IPS-15b (cell line): ENCODE data around the gene REXO5.

Experiments used
- H3K27me3 ChIP-seq: one replicate; pipeline ENCODE4 v1.6.1; 2013; ENCODE audit warnings: low read length; ENCODE audit not compliant: control insufficient read depth, insufficient read depth
- H3K36me3 ChIP-seq: one replicate; pipeline ENCODE4 v1.6.1; 2013; ENCODE audit warnings: low read length; ENCODE audit not compliant: control insufficient read depth, insufficient read depth
- H3K4me1 ChIP-seq: one replicate; pipeline ENCODE4 v1.6.1; 2013; ENCODE audit warnings: mild to moderate bottlenecking, low read length; ENCODE audit not compliant: control insufficient read depth, insufficient read depth
- H3K4me3 ChIP-seq: one replicate; pipeline ENCODE4 v1.5.1; 2013; ENCODE audit warnings: low read depth, low read length
- H3K9ac ChIP-seq: one replicate; pipeline ENCODE4 v1.6.1; 2013; ENCODE audit warnings: low read depth, mild to moderate bottlenecking, low read length
- H3K9me3 ChIP-seq: one replicate; pipeline ENCODE4 v1.6.1; 2013; ENCODE audit warnings: mild to moderate bottlenecking, low read length; ENCODE audit not compliant: control insufficient read depth, insufficient read depth

Gene REXO5

GRCh38 chr16:20830372-20830771 lies 24.0 kb downstream of the REXO5 start:
- H3K4me1 ChIP-seq, result no peaks in the 10 kb centered on the region
- H3K36me3 ChIP-seq, result no peaks in the 10 kb centered on the region
- no peaks in the 10 kb centered on the region for H3K27me3 ChIP-seq
- H3K9ac ChIP-seq, result no peak overlapping the region
- H3K9me3 ChIP-seq, result no peaks in the 10 kb centered on the region
- no peak overlapping the region for H3K4me3 ChIP-seq

DNA sequence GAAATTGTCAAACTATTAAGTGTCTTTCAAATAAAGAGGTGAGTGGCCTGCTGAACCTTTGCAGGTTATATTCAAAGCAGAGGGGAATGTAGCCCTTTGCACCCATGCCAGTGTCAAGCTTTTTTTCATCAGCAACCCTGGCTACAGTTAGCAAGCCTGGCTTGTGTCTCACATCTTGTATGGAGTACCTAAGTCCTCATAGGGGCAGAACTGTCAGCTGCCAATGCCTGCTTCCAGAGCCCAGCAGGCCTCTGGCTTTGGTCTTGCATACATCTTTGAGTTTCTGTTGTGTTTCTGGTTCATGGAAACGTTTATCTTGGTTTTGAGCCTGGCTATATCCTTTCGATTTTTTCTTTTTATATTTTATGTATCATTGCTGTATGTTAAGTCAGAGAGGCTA lies 26.8 kb downstream of the REXO5 start:
- H3K9ac ChIP-seq, result no peak overlapping the region

GRCh38 chr16:20838240-20838639 lies 31.9 kb downstream of the REXO5 start:
- H3K4me3 ChIP-seq, result no peak overlapping the region
- no peaks in the 10 kb centered on the region for H3K4me1 ChIP-seq
- H3K36me3 ChIP-seq, result no peaks in the 10 kb centered on the region
- no peaks in the 10 kb centered on the region for H3K27me3 ChIP-seq
- no peak overlapping the region for H3K9ac ChIP-seq
- H3K9me3 ChIP-seq, result no peaks in the 10 kb centered on the region

More for the DNA sequence above, 26.8 kb downstream of the REXO5 start:
- H3K27me3 ChIP-seq, result no peaks in the 10 kb centered on the region
- H3K9me3 ChIP-seq, result no peaks in the 10 kb centered on the region
- H3K36me3 ChIP-seq, result no peaks in the 10 kb centered on the region
- no peaks in the 10 kb centered on the region for H3K4me1 ChIP-seq
- no peak overlapping the region for H3K4me3 ChIP-seq

DNA sequence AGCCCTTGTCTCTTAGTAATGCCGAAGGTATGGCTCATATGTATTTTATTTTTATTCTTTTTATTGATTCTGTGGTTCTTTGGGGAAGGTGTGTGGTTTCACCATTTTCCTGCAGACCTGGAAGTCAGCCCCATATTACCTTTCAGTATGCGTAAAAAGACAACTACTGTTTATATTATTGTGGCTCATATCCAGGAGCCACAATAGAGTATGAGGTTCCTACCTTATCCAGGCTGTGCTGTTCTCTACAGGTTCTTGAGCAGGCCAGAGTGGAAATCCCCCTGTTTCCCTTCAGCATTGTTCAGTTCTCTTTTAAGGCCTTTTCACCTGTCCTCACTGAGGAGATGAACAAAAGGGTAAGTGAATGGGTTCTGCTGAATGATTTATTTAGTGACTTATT lies 33.2 kb downstream of the REXO5 start:
- no peaks in the 10 kb centered on the region for H3K4me1 ChIP-seq
- no peak overlapping the region for H3K4me3 ChIP-seq
- no peaks in the 10 kb centered on the region for H3K36me3 ChIP-seq
- no peaks in the 10 kb centered on the region for H3K27me3 ChIP-seq
- no peak overlapping the region for H3K9ac ChIP-seq
- no peaks in the 10 kb centered on the region for H3K9me3 ChIP-seq

- H3K9ac ChIP-seq, result no peak overlapping the region
- no peaks in the 10 kb centered on the region for H3K4me1 ChIP-seq
- no peaks in the 10 kb centered on the region for H3K27me3 ChIP-seq
- no peaks in the 10 kb centered on the region for H3K36me3 ChIP-seq
- H3K9me3 ChIP-seq, result no peaks in the 10 kb centered on the region
- no peak overlapping the region for H3K4me3 ChIP-seq
Observed at GRCh38 chr16:20844054-20844453, 37.7 kb downstream of the REXO5 start.

GRCh38 chr16:20844588-20844987 lies 38.3 kb downstream of the REXO5 start:
- Histone ChIP-seq H3K4me1 (no peaks in the 10 kb centered on the region), H3K4me3 (no peak overlapping the region), H3K27me3 (no peaks in the 10 kb centered on the region), H3K9me3 (no peaks in the 10 kb centered on the region), H3K36me3 (no peaks in the 10 kb centered on the region), H3K9ac (no peak overlapping the region)

- Histone ChIP-seq H3K9ac (no peak overlapping the region), H3K4me1 (no peaks in the 10 kb centered on the region), H3K27me3 (no peaks in the 10 kb centered on the region), H3K4me3 (no peak overlapping the region), H3K36me3 (no peaks in the 10 kb centered on the region), H3K9me3 (no peaks in the 10 kb centered on the region)
Observed at GRCh38 chr16:20846030-20846429, 39.7 kb downstream of the REXO5 start.

GRCh38 chr16:20846551-20846950 lies 40.2 kb downstream of the REXO5 start:
- Histone ChIP-seq H3K36me3 (no peaks in the 10 kb centered on the region), H3K4me3 (no peak overlapping the region)

GRCh38 chr16:20847550-20847949 lies 41.2 kb downstream of the REXO5 start:
- no peaks in the 10 kb centered on the region for H3K36me3 ChIP-seq
- no peak overlapping the region for H3K9ac ChIP-seq
- H3K4me3 ChIP-seq, result no peak overlapping the region
- H3K27me3 ChIP-seq, result no peaks in the 10 kb centered on the region
- H3K9me3 ChIP-seq, result no peaks in the 10 kb centered on the region
- H3K4me1 ChIP-seq, result no peaks in the 10 kb centered on the region

More at GRCh38 chr16:20846551-20846950, 40.2 kb downstream of the REXO5 start:
- Histone ChIP-seq H3K4me1 (no peaks in the 10 kb centered on the region), H3K9me3 (no peaks in the 10 kb centered on the region), H3K9ac (no peak overlapping the region), H3K27me3 (no peaks in the 10 kb centered on the region)

- no peaks in the 10 kb centered on the region for H3K4me1 ChIP-seq
Observed at GRCh38 chr16:20849589-20850390, 43.5 kb downstream of the REXO5 start.

GRCh38 chr16:20850981-20851380 lies 44.7 kb downstream of the REXO5 start:
- Histone ChIP-seq H3K27me3 (no peaks in the 10 kb centered on the region), H3K9ac (no peak overlapping the region), H3K4me1 (no peaks in the 10 kb centered on the region), H3K36me3 (no peaks in the 10 kb centered on the region), H3K4me3 (no peak overlapping the region), H3K9me3 (no peaks in the 10 kb centered on the region)

More at GRCh38 chr16:20849589-20850390, 43.5 kb downstream of the REXO5 start:
- Histone ChIP-seq H3K36me3 (no peaks in the 10 kb centered on the region), H3K9ac (no peak overlapping the region), H3K4me3 (no peak overlapping the region), H3K27me3 (no peaks in the 10 kb centered on the region), H3K9me3 (no peaks in the 10 kb centered on the region)

GRCh38 chr16:20851601-20852000 lies 45.3 kb downstream of the REXO5 start:
- peaks cover 2% of the 10 kb centered on the region for H3K36me3 ChIP-seq
- H3K4me1 ChIP-seq, result no peaks in the 10 kb centered on the region
- H3K9ac ChIP-seq, result peak overlapping the region; percentile 12
- no peaks in the 10 kb centered on the region for H3K27me3 ChIP-seq
- no peak overlapping the region for H3K4me3 ChIP-seq
- H3K9me3 ChIP-seq, result no peaks in the 10 kb centered on the region
